Right renal pelvis (tissue), 4 donors: Measurements from ENCODE around the gene PPFIBP1. TPM values are rescaled to one million over a fixed set of nuclear protein-coding genes. Genes with fewer than 3 reads are reported as not detected.
"Not testable (repeated sequence)": the region's sequence is repeated elsewhere in the genome, so short reads cannot be mapped to it uniquely, and the experiment has no call there.

Source experiments
- DNase-seq, 4 donors: peaks; one replicate each; pipeline ENCODE4 v3.0.0-alpha.2; 2013; ENCODE audit warnings: low read depth in 4 of 4, low spot score in 3 of 4, missing footprints in 1 of 4
- polyA plus RNA-seq, 4 donors: library from polyadenylated mRNA; unstranded; fragments of 120-200 nt; gene quantifications; one replicate each; pipeline ENCODE4 v1.2.1, GENCODE V29; 2013; ENCODE audit not compliant: insufficient read length in 4 of 4

The PPFIBP1 gene
- polyA plus RNA-seq, 4 donors, result 62.1 to 93.3 (median 78.0) TPM

GRCh38 chr12:27583057-27583797, 59.2 kb downstream of the PPFIBP1 start:
- DNase-seq, result no peak

GRCh38 chr12:27583981-27584380, 60.0 kb downstream of the PPFIBP1 start:
- no peak for DNase-seq

GRCh38 chr12:27585739-27586265, 61.8 kb downstream of the PPFIBP1 start:
- no peak for DNase-seq

DNA sequence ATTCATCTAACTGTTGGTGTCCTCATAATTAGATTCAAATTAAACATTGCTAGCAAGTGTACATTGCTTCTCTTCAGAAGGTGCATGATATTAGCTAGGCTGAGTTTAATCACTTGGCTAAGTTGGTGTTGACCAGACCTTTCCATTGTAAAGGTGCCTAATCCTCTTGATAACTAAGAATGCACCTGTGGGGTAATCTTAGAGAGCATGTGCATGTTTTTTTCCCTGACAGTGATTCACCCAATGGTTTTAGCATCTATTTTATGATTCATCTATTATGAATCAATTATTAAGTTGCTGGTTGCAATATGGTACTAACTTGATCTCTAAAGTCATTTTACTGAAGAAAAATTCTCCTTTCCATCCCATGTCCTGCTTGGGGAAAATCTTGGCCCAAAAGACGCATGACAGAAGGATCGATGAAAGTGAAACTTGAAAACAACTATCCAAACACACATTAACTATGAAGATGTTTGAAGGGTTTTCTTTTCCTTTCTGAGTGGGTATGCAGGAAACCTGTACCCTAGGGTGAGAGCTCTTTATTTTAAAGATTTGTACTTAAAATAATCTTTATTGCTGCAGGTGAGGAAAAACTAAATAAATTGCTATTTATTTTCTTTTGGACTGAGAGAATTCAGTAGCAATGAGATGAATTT, 64.2 kb downstream of the PPFIBP1 start:
- not testable (repeated sequence) for DNase-seq

GRCh38 chr12:27588776-27589175, 64.8 kb downstream of the PPFIBP1 start:
- no peak for DNase-seq

GRCh38 chr12:27589419-27589818, 65.4 kb downstream of the PPFIBP1 start:
- DNase-seq, result no peak

DNA sequence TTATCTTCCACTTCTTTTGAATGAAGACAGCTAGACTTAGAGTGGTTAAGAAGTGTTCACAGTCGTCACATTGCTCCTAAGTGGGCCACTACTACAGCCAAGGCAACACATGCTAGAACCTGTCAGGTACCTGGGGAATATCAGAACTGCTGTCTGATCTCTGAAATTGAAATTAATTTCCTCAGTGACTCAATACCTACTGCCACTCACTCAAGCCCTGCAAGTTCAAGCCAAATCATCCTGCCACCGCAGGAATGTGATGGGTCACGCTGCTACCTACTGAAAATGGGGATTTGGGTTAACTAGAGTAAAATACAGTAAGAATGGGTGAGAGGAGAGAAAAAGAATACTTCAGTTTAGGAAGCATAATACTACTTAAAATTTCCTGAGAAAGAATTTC, 67.7 kb downstream of the PPFIBP1 start:
- not testable (repeated sequence) for DNase-seq

- DNase-seq, result no peak
These were observed 68.5 kb downstream of the PPFIBP1 start for GRCh38 chr12:27592548-27592947.

DNA sequence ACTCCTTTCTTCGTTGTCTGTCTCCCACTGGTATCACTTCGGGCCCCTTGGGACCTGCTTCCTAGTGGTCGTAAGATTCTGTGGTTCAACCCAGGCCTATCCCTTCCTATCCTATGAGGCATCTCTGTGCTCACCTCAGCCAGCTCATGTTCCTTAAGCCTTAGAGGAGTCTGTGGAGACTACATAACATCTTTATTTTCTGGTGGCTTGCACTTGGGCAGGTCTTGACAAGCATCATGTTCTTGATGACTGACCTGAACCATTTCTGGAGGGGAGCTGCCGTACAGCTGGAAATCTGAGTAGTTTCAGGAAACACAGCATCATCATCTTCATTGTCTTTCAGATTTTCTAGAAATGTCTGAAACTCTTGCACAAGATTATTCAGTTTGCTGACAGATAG, 69.3 kb downstream of the PPFIBP1 start:
- no peak for DNase-seq

DNA sequence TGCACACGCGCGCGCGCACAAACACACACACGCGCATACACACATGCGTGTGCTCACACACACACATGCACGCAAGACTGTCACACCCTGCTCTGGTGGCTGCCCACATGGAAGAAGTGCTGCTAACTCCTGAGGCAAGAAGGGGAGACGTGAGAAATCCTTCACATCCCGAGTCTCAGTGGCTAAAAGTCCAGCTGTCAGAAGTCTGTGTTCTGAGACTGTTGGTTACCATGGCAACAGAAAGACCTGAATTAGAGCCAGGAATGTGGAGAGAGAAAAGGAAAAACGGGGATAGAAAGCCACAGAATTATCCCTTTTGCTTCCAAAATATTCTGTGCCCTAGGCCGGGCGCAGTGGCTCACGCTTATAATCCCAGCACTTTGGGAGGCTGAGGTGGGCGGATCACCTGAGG, 71.2 kb downstream of the PPFIBP1 start:
- peak; percentile 61 to 80 (median 74) for DNase-seq

- DNase-seq, result not testable (repeated sequence)
These were observed 74.9 kb downstream of the PPFIBP1 start for GRCh38 chr12:27598866-27599265.

DNA sequence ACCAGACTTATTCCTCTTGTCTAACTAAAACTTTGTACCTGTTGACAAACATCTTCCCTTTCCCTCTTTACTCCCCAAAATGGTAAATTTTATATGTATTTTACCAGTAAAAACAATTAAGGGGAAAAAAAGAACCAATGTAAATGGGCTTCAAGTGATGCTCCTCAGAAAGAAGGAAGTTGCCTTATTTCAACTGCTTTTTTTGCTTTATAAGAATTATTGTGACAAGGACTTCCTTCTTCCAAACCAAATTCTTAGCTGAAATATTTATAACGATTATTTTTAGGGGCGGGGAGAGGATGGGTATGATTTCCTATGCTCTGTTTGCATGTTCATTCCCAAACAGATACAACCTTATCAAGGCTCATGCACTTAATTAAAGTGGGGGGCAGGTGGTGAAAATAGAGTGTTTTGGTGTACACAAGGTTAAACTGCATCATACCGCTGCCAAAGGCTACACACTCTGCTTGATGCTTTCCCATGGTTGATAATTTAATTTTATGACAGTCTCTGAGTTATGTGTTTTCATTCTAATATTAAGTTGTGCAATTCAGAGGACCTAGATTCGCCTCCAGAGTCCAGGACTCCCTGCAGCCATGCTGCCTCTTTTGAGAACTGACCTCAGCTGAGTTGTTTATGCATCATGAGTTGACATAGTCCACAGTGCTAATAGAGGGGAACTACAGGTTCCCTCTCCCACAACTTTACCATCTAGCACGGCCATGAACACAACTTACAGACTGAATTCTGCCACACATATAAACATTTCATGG, 77.2 kb downstream of the PPFIBP1 start:
- DNase-seq, result not testable (repeated sequence)

DNA sequence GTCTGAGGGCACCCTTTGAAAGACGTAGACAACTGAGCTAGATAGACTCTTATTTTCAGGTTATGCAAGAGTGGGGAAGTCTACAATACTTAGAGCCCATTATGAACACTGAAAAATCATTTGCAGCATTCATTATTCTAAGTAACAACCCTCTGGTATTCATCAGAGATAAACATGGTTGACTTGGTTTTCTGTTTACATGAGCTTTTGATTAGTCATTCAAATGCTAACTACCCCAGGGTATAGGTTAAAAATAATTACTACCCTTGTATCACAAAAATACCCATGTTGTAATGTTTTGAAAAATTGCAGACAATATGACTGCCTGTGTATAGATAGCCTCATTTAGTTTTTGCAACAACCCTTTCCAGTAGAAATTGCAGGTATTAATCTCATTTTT, 78.5 kb downstream of the PPFIBP1 start:
- no peak for DNase-seq

- no peak for DNase-seq
These were observed 80.4 kb downstream of the PPFIBP1 start for GRCh38 chr12:27604431-27604830.

DNA sequence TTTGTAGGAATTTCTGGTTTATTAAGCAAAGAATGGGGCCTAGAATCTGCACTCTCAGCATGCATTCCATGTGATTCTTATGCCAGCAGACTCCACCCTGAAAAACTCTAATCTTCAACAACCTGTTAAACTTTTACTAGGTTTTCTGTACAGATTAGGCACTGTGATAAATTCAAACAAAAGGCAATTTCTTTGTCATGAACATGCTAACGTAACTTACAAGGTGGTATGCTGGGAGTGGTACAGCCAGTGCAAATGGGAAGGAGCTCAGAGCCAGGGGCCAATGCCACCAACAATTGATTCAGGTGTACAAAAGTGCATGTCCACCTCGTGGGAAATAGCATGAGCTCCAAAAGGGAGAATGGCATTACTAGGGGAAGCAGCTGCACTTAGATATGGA, 83.0 kb downstream of the PPFIBP1 start:
- no peak for DNase-seq

DNA sequence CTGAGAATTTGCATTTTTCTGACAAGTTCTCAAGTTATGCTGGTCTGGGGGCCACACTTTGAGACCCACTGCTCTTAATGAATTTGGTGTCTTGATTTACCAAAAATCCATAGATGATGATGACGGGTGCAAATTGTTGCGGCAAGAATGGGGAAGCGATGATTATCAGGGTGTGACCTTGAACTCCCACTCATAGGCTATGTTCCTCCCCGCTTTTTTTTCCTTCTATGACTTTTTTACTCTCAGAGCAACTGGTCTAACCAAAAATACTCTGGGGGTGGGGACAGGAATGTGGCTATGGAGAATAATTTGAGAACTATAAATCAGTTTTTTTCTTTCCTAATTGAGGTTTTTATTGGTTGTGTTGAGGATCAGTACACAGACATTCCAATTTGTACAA, 83.6 kb downstream of the PPFIBP1 start:
- DNase-seq, result no peak

DNA sequence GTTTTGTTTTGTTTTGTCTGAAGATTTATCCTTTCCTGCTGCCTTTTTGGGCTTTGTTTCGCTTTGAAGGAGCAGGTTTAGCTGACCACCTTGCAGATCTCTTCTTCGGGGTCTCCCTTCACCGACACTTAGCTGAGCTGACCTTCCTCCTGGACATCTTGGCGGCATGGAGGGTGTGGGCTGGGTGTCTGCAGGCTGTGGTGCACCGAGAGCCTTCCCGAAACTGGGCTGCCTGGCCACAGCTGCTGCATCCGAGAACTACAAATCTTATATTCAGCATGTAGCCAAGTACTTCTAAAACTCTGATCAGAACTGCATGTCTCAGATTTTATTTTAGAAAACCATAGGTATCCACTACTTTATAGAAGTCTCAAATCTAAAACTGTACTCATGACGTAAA, 84.9 kb downstream of the PPFIBP1 start:
- DNase-seq, result no peak

DNA sequence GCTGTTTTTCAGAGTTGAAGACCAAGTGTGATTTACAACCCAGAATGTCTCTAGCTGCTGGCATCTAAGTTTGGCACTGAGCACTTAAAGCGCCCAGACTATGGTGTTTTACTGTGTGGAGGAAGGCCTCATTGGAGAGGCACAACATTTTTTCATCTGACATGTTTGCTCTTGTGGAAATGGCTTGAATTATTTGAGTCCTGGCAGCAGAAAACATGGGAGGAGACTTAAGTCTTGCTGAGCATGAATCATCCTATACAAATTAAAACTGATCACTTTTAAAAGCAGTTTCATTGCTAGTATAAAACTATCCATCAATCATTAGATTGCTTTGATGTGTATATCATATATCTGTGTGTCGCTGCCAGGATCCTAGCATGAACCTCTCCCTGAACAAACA, 86.4 kb downstream of the PPFIBP1 start:
- no peak for DNase-seq

- no peak for DNase-seq
These were observed 90.4 kb downstream of the PPFIBP1 start for GRCh38 chr12:27614386-27614785.

DNA sequence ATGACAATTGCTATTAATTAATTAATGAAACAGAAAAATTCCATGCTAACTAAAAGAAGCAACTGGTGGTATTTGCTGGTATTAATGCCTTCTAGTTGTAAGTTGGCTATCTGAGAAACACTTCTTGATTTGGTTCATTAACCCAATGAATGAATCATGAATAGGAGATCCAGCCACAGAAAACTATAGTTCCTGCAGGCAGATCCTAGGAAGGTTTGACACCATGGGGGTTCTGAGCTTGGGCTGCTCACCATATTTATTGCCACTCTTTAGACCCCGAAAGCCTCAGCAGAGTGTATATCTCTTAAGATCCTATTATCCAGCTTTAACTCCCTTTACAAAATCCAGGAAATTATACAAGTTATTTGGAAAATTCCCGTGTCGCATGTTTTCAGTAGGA, 90.9 kb downstream of the PPFIBP1 start:
- DNase-seq, result no peak

DNA sequence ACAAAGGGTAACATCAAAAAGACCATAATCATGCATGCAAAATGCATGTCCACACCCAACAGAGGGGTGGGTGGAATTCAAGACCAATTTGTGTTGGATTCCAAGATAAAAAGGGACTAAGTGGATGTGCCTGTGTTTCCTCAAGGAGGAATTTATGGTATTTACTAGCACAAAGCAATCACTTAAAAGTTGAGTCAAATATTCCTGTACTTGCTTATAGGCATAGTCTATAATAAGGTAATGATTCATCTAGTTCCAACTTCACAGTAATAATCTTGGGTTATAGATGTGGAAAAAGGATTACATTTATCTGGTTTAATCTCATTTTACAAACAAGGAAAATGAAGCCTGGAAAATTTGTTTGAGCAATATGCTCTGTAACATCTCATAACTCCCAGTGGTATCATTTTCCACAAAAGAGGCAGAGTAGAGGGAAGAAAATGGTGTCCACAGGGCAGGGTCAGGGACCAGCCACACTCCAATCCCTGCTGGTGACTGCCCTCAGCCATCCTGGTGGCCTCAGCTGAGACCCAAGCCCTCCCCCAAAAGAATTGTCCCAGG, 91.4 kb downstream of the PPFIBP1 start:
- DNase-seq, result no peak
